Measurements from ENCODE around the gene RRP1B. TPM values are rescaled to one million over a fixed set of nuclear protein-coding genes. Genes with fewer than 3 reads are reported as not detected.

RRP1B gene
- total and polyA plus RNA-seq, 9 of the 15 experiments (the other 6 are each of a cell fraction or from before 2014, with no cell fraction given), result 6.8 to 66.6 (median 41.9) TPM

DNA sequence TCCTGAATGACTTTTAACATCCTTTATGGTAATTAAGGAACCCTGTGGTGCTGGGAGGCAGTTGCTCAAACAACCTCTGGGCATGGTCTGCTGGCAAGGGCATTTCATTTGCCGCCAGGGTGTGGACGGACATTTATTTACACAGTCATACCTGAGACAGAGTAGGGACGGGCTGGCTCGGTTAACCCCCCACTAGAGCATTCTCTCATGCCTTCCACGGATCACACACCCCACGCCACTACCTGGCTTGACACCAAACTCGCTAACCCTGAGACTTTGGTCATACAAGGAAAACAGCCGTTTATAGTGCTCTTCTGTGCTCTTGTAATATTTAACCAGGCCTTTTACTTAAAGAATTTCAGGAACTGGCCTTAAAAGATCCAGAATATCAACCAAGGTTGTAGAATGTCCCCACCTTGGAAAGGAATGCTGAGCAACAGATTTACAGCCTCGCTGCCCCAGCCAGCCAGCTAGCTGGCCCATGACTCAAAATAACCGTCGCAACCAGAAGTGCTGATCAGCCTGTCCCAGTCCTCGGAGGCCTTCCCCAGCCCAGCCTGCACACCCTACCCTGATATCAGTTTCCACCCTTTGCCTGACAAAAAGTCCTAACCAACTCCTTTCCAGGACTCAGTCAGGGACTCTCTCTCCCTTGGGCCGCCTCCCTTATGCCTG is 53.0 kb downstream of the RRP1B start (continued):
- TF ChIP-seq, protein P1, sequence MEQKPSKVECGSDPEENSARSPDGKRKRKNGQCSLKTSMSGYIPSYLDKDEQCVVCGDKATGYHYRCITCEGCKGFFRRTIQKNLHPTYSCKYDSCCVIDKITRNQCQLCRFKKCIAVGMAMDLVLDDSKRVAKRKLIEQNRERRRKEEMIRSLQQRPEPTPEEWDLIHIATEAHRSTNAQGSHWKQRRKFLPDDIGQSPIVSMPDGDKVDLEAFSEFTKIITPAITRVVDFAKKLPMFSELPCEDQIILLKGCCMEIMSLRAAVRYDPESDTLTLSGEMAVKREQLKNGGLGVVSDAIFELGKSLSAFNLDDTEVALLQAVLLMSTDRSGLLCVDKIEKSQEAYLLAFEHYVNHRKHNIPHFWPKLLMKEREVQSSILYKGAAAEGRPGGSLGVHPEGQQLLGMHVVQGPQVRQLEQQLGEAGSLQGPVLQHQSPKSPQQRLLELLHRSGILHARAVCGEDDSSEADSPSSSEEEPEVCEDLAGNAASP (IDR thresholded peaks at IDR 0.05), result no peak
- TF ChIP-seq, protein P2, sequence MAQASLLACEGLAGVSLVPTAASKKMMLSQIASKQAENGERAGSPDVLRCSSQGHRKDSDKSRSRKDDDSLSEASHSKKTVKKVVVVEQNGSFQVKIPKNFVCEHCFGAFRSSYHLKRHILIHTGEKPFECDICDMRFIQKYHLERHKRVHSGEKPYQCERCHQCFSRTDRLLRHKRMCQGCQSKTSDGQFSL (CRISPR knock-in tag; IDR thresholded peaks at IDR 0.05), result no peak
- TF ChIP-seq, protein P2 (tag; IDR thresholded peaks at IDR 0.05), result no peak
- TF ChIP-seq KAT8 (IDR thresholded peaks at IDR 0.05; ENCODE audit: low read depth) (no peak), MEF2A (IDR thresholded peaks at IDR 0.05; ENCODE audit: control insufficient read depth, low read depth, low read length) (no peak), SNRNP70 (optimal IDR thresholded peaks at IDR 0.05; ENCODE audit: low read depth, low read length) (no peak), ZNF316 (IDR thresholded peaks at IDR 0.05) (peak; percentile 73), PCBP2 (IDR thresholded peaks at IDR 0.05; ENCODE audit: low read depth, low read length, poor library complexity, severe bottlenecking) (no peak), SP2 (IDR thresholded peaks at IDR 0.05; ENCODE audit: extremely low read depth, low read depth, low read length, poor library complexity, severe bottlenecking) (no peak), MAZ (CRISPR knock-in tag; conservative IDR thresholded peaks at IDR 0.05 in 1 of 2, IDR thresholded peaks at IDR 0.05 in 1 of 2) (no peak), BHLHE40 (IDR thresholded peaks at IDR 0.05; ENCODE audit: low read length) (no peak), BCL6 (CRISPR knock-in tag; IDR thresholded peaks at IDR 0.05) (no peak), CREB1 (IDR thresholded peaks at IDR 0.05) (no peak), CREB1 (CRISPR knock-in tag; IDR thresholded peaks at IDR 0.05) (no peak), HNRNPLL (IDR thresholded peaks at IDR 0.05; ENCODE audit: low read depth, low read length, poor library complexity, severe bottlenecking) (no peak), MAFG (tag; conservative IDR thresholded peaks at IDR 0.05) (0 out of 2 replicates have a peak, but pooled peaks have one; percentile 7), ZNF444 (CRISPR knock-in tag; IDR thresholded peaks at IDR 0.05) (no peak), ZNF224 (CRISPR knock-in tag; IDR thresholded peaks at IDR 0.05) (no peak)
- TF ChIP-seq, protein P3, sequence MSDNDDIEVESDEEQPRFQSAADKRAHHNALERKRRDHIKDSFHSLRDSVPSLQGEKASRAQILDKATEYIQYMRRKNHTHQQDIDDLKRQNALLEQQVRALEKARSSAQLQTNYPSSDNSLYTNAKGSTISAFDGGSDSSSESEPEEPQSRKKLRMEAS (CRISPR knock-in tag; IDR thresholded peaks at IDR 0.05), result 0 out of 2 replicates have a peak, but pooled peaks have one; percentile 22
- TF ChIP-seq, protein P4, sequence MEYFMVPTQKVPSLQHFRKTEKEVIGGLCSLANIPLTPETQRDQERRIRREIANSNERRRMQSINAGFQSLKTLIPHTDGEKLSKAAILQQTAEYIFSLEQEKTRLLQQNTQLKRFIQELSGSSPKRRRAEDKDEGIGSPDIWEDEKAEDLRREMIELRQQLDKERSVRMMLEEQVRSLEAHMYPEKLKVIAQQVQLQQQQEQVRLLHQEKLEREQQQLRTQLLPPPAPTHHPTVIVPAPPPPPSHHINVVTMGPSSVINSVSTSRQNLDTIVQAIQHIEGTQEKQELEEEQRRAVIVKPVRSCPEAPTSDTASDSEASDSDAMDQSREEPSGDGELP (CRISPR knock-in tag; IDR thresholded peaks at IDR 0.05; ENCODE audit: borderline replicate concordance), result 0 out of 2 replicates have a peak, but pooled peaks have one; percentile 15
- TF ChIP-seq, protein P5, sequence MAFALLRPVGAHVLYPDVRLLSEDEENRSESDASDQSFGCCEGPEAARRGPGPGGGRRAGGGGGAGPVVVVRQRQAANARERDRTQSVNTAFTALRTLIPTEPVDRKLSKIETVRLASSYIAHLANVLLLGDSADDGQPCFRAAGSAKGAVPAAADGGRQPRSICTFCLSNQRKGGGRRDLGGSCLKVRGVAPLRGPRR (CRISPR knock-in tag; IDR thresholded peaks at IDR 0.05), result no peak
- TF ChIP-seq, protein P6, sequence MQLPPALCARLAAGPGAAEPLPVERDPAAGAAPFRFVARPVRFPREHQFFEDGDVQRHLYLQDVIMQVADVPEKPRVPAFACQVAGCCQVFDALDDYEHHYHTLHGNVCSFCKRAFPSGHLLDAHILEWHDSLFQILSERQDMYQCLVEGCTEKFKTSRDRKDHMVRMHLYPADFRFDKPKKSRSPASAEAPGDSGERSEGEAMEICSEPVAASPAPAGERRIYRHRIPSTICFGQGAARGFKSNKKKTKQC (CRISPR knock-in tag; IDR thresholded peaks at IDR 0.05), result no peak
- TF ChIP-seq, protein P7, sequence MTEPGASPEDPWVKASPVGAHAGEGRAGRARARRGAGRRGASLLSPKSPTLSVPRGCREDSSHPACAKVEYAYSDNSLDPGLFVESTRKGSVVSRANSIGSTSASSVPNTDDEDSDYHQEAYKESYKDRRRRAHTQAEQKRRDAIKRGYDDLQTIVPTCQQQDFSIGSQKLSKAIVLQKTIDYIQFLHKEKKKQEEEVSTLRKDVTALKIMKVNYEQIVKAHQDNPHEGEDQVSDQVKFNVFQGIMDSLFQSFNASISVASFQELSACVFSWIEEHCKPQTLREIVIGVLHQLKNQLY (CRISPR knock-in tag; conservative IDR thresholded peaks at IDR 0.05), result no peak

Data from K562 (cell line).